GM12873 (cell line): ENCODE measurements around the gene ITGA11.

Experiments used
- TF ChIP-seq, protein P1 (sequence below): IDR thresholded peaks from 2 replicates; pipeline ENCODE4 v1.5.1; 2012; ENCODE audit warnings: low read depth, mild to moderate bottlenecking, moderate library complexity, low read length, control low read depth; ENCODE audit not compliant: insufficient read depth; ENCODE audit errors: missing control alignments

The ITGA11 gene

GRCh38 chr15:68447209-68447608, 15.2 kb upstream of the ITGA11 start:
- TF ChIP-seq, protein P1, sequence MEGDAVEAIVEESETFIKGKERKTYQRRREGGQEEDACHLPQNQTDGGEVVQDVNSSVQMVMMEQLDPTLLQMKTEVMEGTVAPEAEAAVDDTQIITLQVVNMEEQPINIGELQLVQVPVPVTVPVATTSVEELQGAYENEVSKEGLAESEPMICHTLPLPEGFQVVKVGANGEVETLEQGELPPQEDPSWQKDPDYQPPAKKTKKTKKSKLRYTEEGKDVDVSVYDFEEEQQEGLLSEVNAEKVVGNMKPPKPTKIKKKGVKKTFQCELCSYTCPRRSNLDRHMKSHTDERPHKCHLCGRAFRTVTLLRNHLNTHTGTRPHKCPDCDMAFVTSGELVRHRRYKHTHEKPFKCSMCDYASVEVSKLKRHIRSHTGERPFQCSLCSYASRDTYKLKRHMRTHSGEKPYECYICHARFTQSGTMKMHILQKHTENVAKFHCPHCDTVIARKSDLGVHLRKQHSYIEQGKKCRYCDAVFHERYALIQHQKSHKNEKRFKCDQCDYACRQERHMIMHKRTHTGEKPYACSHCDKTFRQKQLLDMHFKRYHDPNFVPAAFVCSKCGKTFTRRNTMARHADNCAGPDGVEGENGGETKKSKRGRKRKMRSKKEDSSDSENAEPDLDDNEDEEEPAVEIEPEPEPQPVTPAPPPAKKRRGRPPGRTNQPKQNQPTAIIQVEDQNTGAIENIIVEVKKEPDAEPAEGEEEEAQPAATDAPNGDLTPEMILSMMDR = no peak

DNA sequence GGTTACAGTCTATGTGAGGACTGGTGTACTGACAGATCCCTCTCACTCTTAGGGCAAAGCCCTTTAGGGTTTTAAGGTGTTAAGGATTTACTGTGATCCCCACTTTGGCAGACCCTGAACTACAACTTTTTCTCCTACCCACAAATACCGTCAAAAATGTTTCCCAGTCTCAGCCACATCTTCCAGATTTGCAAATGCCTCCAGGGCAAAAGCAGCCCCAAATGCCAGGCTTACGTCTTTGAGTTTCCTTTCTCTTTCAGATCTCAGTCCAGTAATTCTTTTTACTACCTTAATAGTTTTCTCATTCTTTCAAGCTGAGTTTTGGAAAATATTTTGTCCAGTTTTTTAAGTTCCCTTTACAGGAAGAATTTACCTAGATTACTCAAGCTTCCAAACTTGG, 13.4 kb upstream of the ITGA11 start:
- TF ChIP-seq, protein P1 = no peak

GRCh38 chr15:68444336-68444735, 12.4 kb upstream of the ITGA11 start:
- TF ChIP-seq, protein P1 = no peak

- TF ChIP-seq, protein P1 = no peak
Observed at GRCh38 chr15:68442903-68443302, 10.9 kb upstream of the ITGA11 start.

- TF ChIP-seq, protein P1 = no peak
Observed at GRCh38 chr15:68442041-68442440, 10.1 kb upstream of the ITGA11 start.

- TF ChIP-seq, protein P1 = no peak
Observed at GRCh38 chr15:68441045-68441743, 9.2 kb upstream of the ITGA11 start.

GRCh38 chr15:68440136-68440535, 8.2 kb upstream of the ITGA11 start:
- TF ChIP-seq, protein P1 = no peak
